ENCODE data around the gene ZNF415.

ZNF415 gene

GRCh38 chr19:53092723-53093122, 40.0 kb downstream of the ZNF415 start:
- Histone ChIP-seq H3K9me3 (ENCODE audit: insufficient read depth, low read length) (no peaks in the 10 kb centered on the region), H3K36me3 (ENCODE audit: insufficient read depth, insufficient read length, low read length) (peaks cover 39% of the 10 kb centered on the region), H3K27me3 (ENCODE audit: insufficient read depth, insufficient read length) (no peaks in the 10 kb centered on the region), H3K4me1 (ENCODE audit: insufficient read depth, insufficient read length) (no peaks in the 10 kb centered on the region), H3K4me3 (ENCODE audit: insufficient read length, low read depth) (no peak overlapping the region), H3K9ac (ENCODE audit: insufficient read length, low read depth) (no peak overlapping the region)
- TF ChIP-seq YY1 (IDR thresholded peaks at IDR 0.05; ENCODE audit: insufficient read depth, insufficient read length) = no peak
- TF ChIP-seq SUZ12 (IDR thresholded peaks at IDR 0.05; ENCODE audit: extremely low read depth, insufficient read depth, insufficient read length) = no peak
- TF ChIP-seq ZNF274 (IDR thresholded peaks at IDR 0.05; ENCODE audit: low read depth, low read length) = no peak
- DNase-seq (ENCODE audit: low read depth, low spot score) = no peak

- Histone ChIP-seq H3K4me3 (ENCODE audit: insufficient read length, low read depth) (no peak overlapping the region), H3K27me3 (ENCODE audit: insufficient read depth, insufficient read length) (no peaks in the 10 kb centered on the region), H3K9me3 (ENCODE audit: insufficient read depth, low read length) (no peaks in the 10 kb centered on the region), H3K36me3 (ENCODE audit: insufficient read depth, insufficient read length, low read length) (peaks cover 44% of the 10 kb centered on the region), H3K9ac (ENCODE audit: insufficient read length, low read depth) (no peak overlapping the region), H3K4me1 (ENCODE audit: insufficient read depth, insufficient read length) (no peaks in the 10 kb centered on the region)
- TF ChIP-seq YY1 (IDR thresholded peaks at IDR 0.05; ENCODE audit: insufficient read depth, insufficient read length) = no peak
- TF ChIP-seq ZNF274 (IDR thresholded peaks at IDR 0.05; ENCODE audit: low read depth, low read length) = no peak
- TF ChIP-seq SUZ12 (IDR thresholded peaks at IDR 0.05; ENCODE audit: extremely low read depth, insufficient read depth, insufficient read length) = no peak
- peak; percentile 36 for DNase-seq (ENCODE audit: low read depth, low spot score)
These were observed 41.1 kb downstream of the ZNF415 start for GRCh38 chr19:53091413-53092254.

GRCh38 chr19:53088091-53088490, 44.6 kb downstream of the ZNF415 start:
- H3K9me3 ChIP-seq (ENCODE audit: insufficient read depth, low read length) = no peaks in the 10 kb centered on the region
- no peak for DNase-seq (ENCODE audit: low read depth, low spot score)
- H3K4me1 ChIP-seq (ENCODE audit: insufficient read depth, insufficient read length) = no peaks in the 10 kb centered on the region
- peaks cover 64% of the 10 kb centered on the region for H3K36me3 ChIP-seq (ENCODE audit: insufficient read depth, insufficient read length, low read length)
- H3K27me3 ChIP-seq (ENCODE audit: insufficient read depth, insufficient read length) = no peaks in the 10 kb centered on the region
- no peak overlapping the region for H3K4me3 ChIP-seq (ENCODE audit: insufficient read length, low read depth)
- H3K9ac ChIP-seq (ENCODE audit: insufficient read length, low read depth) = no peak overlapping the region
- no peak for TF ChIP-seq YY1 (IDR thresholded peaks at IDR 0.05; ENCODE audit: insufficient read depth, insufficient read length)

- Histone ChIP-seq H3K36me3 (ENCODE audit: insufficient read depth, insufficient read length, low read length) (peaks cover 72% of the 10 kb centered on the region), H3K9ac (ENCODE audit: insufficient read length, low read depth) (no peak overlapping the region), H3K27me3 (ENCODE audit: insufficient read depth, insufficient read length) (no peaks in the 10 kb centered on the region), H3K4me3 (ENCODE audit: insufficient read length, low read depth) (no peak overlapping the region), H3K4me1 (ENCODE audit: insufficient read depth, insufficient read length) (no peaks in the 10 kb centered on the region), H3K9me3 (ENCODE audit: insufficient read depth, low read length) (no peaks in the 10 kb centered on the region)
- DNase-seq (ENCODE audit: low read depth, low spot score) = no peak
- TF ChIP-seq YY1 (IDR thresholded peaks at IDR 0.05; ENCODE audit: insufficient read depth, insufficient read length) = no peak
- TF ChIP-seq ZNF274 (IDR thresholded peaks at IDR 0.05; ENCODE audit: low read depth, low read length) = no peak
These were observed 45.8 kb downstream of the ZNF415 start for GRCh38 chr19:53086949-53087348.

GRCh38 chr19:53085496-53085895, 47.2 kb downstream of the ZNF415 start:
- H3K9me3 ChIP-seq (ENCODE audit: insufficient read depth, low read length) = no peaks in the 10 kb centered on the region
- H3K27me3 ChIP-seq (ENCODE audit: insufficient read depth, insufficient read length) = no peaks in the 10 kb centered on the region
- TF ChIP-seq SUZ12 (IDR thresholded peaks at IDR 0.05; ENCODE audit: extremely low read depth, insufficient read depth, insufficient read length) (no peak), YY1 (IDR thresholded peaks at IDR 0.05; ENCODE audit: insufficient read depth, insufficient read length) (no peak), ZNF274 (IDR thresholded peaks at IDR 0.05; ENCODE audit: low read depth, low read length) (no peak)
- H3K4me1 ChIP-seq (ENCODE audit: insufficient read depth, insufficient read length) = no peaks in the 10 kb centered on the region
- no peak overlapping the region for H3K9ac ChIP-seq (ENCODE audit: insufficient read length, low read depth)
- H3K4me3 ChIP-seq (ENCODE audit: insufficient read length, low read depth) = no peak overlapping the region
- H3K36me3 ChIP-seq (ENCODE audit: insufficient read depth, insufficient read length, low read length) = peaks cover 64% of the 10 kb centered on the region
- DNase-seq (ENCODE audit: low read depth, low spot score) = no peak

GRCh38 chr19:53082929-53083328, 49.8 kb downstream of the ZNF415 start:
- H3K4me1 ChIP-seq (ENCODE audit: insufficient read depth, insufficient read length) = no peaks in the 10 kb centered on the region
- H3K27me3 ChIP-seq (ENCODE audit: insufficient read depth, insufficient read length) = no peaks in the 10 kb centered on the region
- TF ChIP-seq YY1 (IDR thresholded peaks at IDR 0.05; ENCODE audit: insufficient read depth, insufficient read length) (no peak), ZNF274 (IDR thresholded peaks at IDR 0.05; ENCODE audit: low read depth, low read length) (no peak), SUZ12 (IDR thresholded peaks at IDR 0.05; ENCODE audit: extremely low read depth, insufficient read depth, insufficient read length) (no peak)
- H3K9me3 ChIP-seq (ENCODE audit: insufficient read depth, low read length) = no peaks in the 10 kb centered on the region
- DNase-seq (ENCODE audit: low read depth, low spot score) = no peak
- no peak overlapping the region for H3K9ac ChIP-seq (ENCODE audit: insufficient read length, low read depth)
- peaks cover 42% of the 10 kb centered on the region for H3K36me3 ChIP-seq (ENCODE audit: insufficient read depth, insufficient read length, low read length)
- H3K4me3 ChIP-seq (ENCODE audit: insufficient read length, low read depth) = no peak overlapping the region

GRCh38 chr19:53079313-53079924, 53.3 kb downstream of the ZNF415 start:
- Histone ChIP-seq H3K9me3 (ENCODE audit: insufficient read depth, low read length) (no peaks in the 10 kb centered on the region), H3K4me3 (ENCODE audit: insufficient read length, low read depth) (no peak overlapping the region), H3K36me3 (ENCODE audit: insufficient read depth, insufficient read length, low read length) (peaks cover 22% of the 10 kb centered on the region), H3K9ac (ENCODE audit: insufficient read length, low read depth) (no peak overlapping the region), H3K4me1 (ENCODE audit: insufficient read depth, insufficient read length) (no peaks in the 10 kb centered on the region), H3K27me3 (ENCODE audit: insufficient read depth, insufficient read length) (no peaks in the 10 kb centered on the region)
- no peak for DNase-seq (ENCODE audit: low read depth, low spot score)
- TF ChIP-seq ZNF274 (IDR thresholded peaks at IDR 0.05; ENCODE audit: low read depth, low read length) (no peak), SUZ12 (IDR thresholded peaks at IDR 0.05; ENCODE audit: extremely low read depth, insufficient read depth, insufficient read length) (no peak), YY1 (IDR thresholded peaks at IDR 0.05; ENCODE audit: insufficient read depth, insufficient read length) (no peak)
